NCI-H345 treated with DMSO at 0.1 percent for 48 hours (cell line): Measurements from ENCODE around the gene CA12.

ENCODE experiments used
- DNase-seq: peaks from one replicate; lab custom pipeline; 2025; ENCODE audit not compliant: unreplicated experiment; lab: John Stamatoyannopoulos, UW

The CA12 gene

DNA sequence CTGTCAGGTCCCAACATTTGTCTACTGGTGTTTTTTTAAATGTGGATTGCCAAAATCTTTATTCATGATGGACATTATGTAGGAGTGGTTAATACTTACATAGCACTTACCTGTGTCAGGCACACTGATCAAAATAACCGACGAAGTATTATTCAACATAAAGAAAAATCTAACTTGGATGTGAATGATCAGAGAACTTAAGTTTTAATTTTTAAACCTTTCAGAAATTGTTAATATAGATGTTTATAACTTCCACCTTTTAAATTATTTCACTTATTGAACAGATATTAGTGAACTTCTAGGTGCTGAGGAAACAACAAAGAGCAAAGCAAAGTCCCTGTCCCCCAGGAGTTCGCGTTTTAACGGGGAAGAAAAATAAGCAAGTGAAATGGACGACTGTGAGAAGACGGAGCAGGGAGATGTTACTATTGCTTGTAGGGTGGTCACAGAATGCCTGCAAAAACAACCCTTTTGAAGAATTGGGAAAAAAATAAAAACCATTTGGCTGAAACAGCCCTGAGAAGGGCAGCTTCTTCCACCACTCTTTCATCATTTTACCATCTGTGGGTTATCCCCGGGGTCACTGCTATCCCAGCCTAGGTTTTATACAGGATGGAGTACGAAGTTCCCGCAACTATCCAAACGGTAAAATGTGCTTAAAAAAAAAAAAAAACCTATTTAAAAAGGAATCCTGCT is 105.2 kb downstream of the CA12 start:
- DNase-seq, result no peak

DNA sequence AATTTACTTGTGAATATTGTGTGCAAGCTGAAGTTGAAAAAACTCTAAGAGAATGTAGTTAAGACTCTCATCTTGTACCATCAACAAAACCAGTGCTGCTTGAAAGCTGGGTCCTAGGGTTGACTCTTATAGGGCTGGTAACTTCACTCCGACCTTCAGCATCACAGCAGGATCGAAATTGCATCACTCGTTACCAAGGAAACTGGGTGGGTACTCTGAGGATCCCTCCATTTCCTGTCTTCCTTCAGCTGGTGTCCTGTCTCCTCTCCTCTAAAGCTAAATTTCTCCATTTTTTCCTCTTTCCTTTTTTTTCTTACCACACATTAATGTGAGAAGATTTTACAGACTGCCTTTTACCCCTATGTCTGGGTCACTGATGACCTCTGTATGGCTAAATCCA is 107.2 kb downstream of the CA12 start:
- no peak for DNase-seq
